GM23338 (cell line): Measurements from ENCODE around the gene CTNND2. TPM values are rescaled to one million over a fixed set of nuclear protein-coding genes. Genes with fewer than 3 reads are reported as not detected.
"Not testable (repeated sequence)": the region's sequence is repeated elsewhere in the genome, so short reads cannot be mapped to it uniquely, and the experiment has no call there.

ENCODE experiments used
- ATAC-seq: fragments of 200-7000 bp; cut with Tn5 transposase; 3 replicates; pipeline ENCODE4 v1.9.1; 2020
- DNase-seq: peaks from one replicate; pipeline ENCODE4 v3.0.0-alpha.2; 2015; ENCODE audit warnings: low spot score
- H2AFZ ChIP-seq: fragments of 200-600 bp; sonication (generic); 2 replicates; pipeline ENCODE4 v1.8.0; 2016; ENCODE audit warnings: antibody characterized with exemption, mild to moderate bottlenecking, moderate library complexity
- H3F3A ChIP-seq: fragments of 200-600 bp; sonication (generic); replicated peaks from 2 replicates; pipeline ENCODE4 v1.8.0; 2017; ENCODE audit warnings: antibody characterized with exemption, mixed run types, low read depth
- H3K27ac ChIP-seq: fragments of 200-600 bp; sonication (generic); 2 replicates; pipeline ENCODE4 v1.6.1; 2016; ENCODE audit warnings: low read depth
- H3K27me3 ChIP-seq: fragments of 200-600 bp; sonication (generic); 2 replicates; pipeline ENCODE4 v1.8.0; 2016; ENCODE audit warnings: mild to moderate bottlenecking, mixed run types, moderate library complexity; ENCODE audit not compliant: insufficient read depth
- H3K36me3 ChIP-seq: fragments of 200-600 bp; sonication (generic); 2 replicates; pipeline ENCODE4 v1.8.0; 2016; ENCODE audit warnings: mild to moderate bottlenecking; ENCODE audit not compliant: insufficient read depth
- H3K4me1 ChIP-seq: fragments of 200-600 bp; sonication (generic); 2 replicates; pipeline ENCODE4 v1.8.0; 2016; ENCODE audit warnings: mild to moderate bottlenecking, moderate library complexity; ENCODE audit not compliant: insufficient read depth
- H3K4me2 ChIP-seq: fragments of 200-600 bp; sonication (generic); 2 replicates; pipeline ENCODE4 v1.7.1; 2017; ENCODE audit warnings: mixed run types
- H3K4me3 ChIP-seq: fragments of 200-600 bp; sonication (generic); 2 replicates; pipeline ENCODE4 v1.6.1; 2016; ENCODE audit warnings: mixed run types
- H3K79me2 ChIP-seq: fragments of 200-600 bp; sonication (generic); replicated peaks from 2 replicates; pipeline ENCODE4 v1.8.0; 2017; ENCODE audit warnings: mild to moderate bottlenecking; ENCODE audit not compliant: insufficient read depth
- H3K9me2 ChIP-seq: fragments of 200-600 bp; sonication (generic); 2 replicates; pipeline ENCODE4 v1.8.0; 2017; ENCODE audit not compliant: insufficient read depth
- H4K20me1 ChIP-seq: fragments of 200-600 bp; sonication (generic); replicated peaks from 2 replicates; pipeline ENCODE4 v1.8.0; 2017; ENCODE audit warnings: mild to moderate bottlenecking; ENCODE audit not compliant: insufficient read depth
- H3K27ac Mint-ChIP-seq: 2 replicates; pipeline ENCODE4 v1.8.0; 2020; ENCODE audit warnings: inconsistent platforms, mild to moderate bottlenecking, moderate library complexity, mixed read lengths
- H3K27me3 Mint-ChIP-seq: 3 replicates; pipeline ENCODE4 v1.8.0; 2022; ENCODE audit warnings: low read depth, mild to moderate bottlenecking, moderate library complexity, mixed read lengths, inconsistent platforms; ENCODE audit not compliant: insufficient read depth, poor library complexity
- H3K36me3 Mint-ChIP-seq: 3 replicates; pipeline ENCODE4 v1.8.0; 2021; ENCODE audit warnings: low read depth, mild to moderate bottlenecking, inconsistent platforms, moderate library complexity, mixed read lengths
- H3K4me1 Mint-ChIP-seq: 3 replicates; pipeline ENCODE4 v1.8.0; 2020; ENCODE audit warnings: mild to moderate bottlenecking, inconsistent platforms, mixed read lengths
- H3K4me3 Mint-ChIP-seq: 3 replicates; pipeline ENCODE4 v1.8.0; 2021; ENCODE audit warnings: moderate library complexity, mild to moderate bottlenecking, inconsistent platforms, mixed read lengths
- H3K9me3 Mint-ChIP-seq: 3 replicates; pipeline ENCODE4 v1.8.0; 2020; ENCODE audit warnings: moderate library complexity, mild to moderate bottlenecking, inconsistent platforms, mixed read lengths
- NANOG ChIP-seq: IDR thresholded peaks from 2 replicates; pipeline ENCODE4 v1.6.1; 2016; ENCODE audit warnings: antibody characterized with exemption, borderline replicate concordance
- ZNF114 ChIP-seq: fragments of 250-450 bp; sonication (Bioruptor Pico); IDR thresholded peaks from 2 replicates; pipeline ENCODE4 v1.5.0; 2020; ENCODE audit warnings: mild to moderate bottlenecking, moderate library complexity
- ZNF462 ChIP-seq: fragments of 250-450 bp; sonication (Bioruptor Pico); IDR thresholded peaks from 2 replicates; pipeline ENCODE4 v1.5.0; 2020; ENCODE audit warnings: mild to moderate bottlenecking, moderate library complexity
- polyA plus RNA-seq: library from polyadenylated mRNA; unstranded; fragments of >200 nt; fragmentation: Nextera tagmentation; extraction: Ambion mirVana; gene quantifications from 2 replicates; pipeline ENCODE4 v1.2.1, GENCODE V29; 2016
- total RNA-seq: library from RNA; depleted of rRNA; stranded (reverse); fragments of >200 nt; shearing (Covaris generic); gene quantifications from 2 replicates; pipeline ENCODE4 v1.2.3, GENCODE V29; 2014

CTNND2 gene
- total and polyA plus RNA-seq, 2 experiments from 2014 or later = 5.1 to 7.0 TPM

- peak; percentile 27; the same call in 1 of the 3 replicates for ATAC-seq
- Histone ChIP-seq H3K27ac (no peak overlapping the region), H3K79me2 (no peaks in the 10 kb centered on the region), H3K4me2 (peak overlapping the region; percentile 35), H3K27me3 (no peaks in the 10 kb centered on the region), H4K20me1 (no peaks in the 10 kb centered on the region), H3K4me1 (peaks cover 16% of the 10 kb centered on the region; the same call in 1 of the 2 replicates), H2AFZ (no peak overlapping the region), H3K9me2 (peaks cover 11% of the 10 kb centered on the region; the same call in 1 of the 2 replicates), H3F3A (no peaks in the 10 kb centered on the region), H3K4me3 (no peak overlapping the region), H3K36me3 (no peaks in the 10 kb centered on the region)
- Mint-ChIP-seq H3K27me3 (peaks cover 5% of the 10 kb centered on the region), H3K4me3 (no peak overlapping the region), H3K27ac (peak overlapping the region; percentile 8; the same call in 1 of the 2 replicates), H3K4me1 (peaks cover 18% of the 10 kb centered on the region), H3K9me3 (no peaks in the 10 kb centered on the region; the same call in 2 of the 3 replicates), H3K36me3 (no peaks in the 10 kb centered on the region)
- no peak for TF ChIP-seq ZNF114
- 0 out of 2 replicates have a peak, but pooled peaks have one; percentile 33 for TF ChIP-seq ZNF462 (CRISPR knock-in tag)
- DNase-seq = no peak
These were observed 835.2 kb downstream of the CTNND2 start for GRCh38 chr5:11069041-11069440.

GRCh38 chr5:11065723-11066122, 838.5 kb downstream of the CTNND2 start:
- H3K79me2 ChIP-seq, H3K36me3 Mint-ChIP-seq, DNase-seq, ATAC-seq, H3F3A ChIP-seq, H3K4me3 ChIP-seq, H4K20me1 ChIP-seq, H3K27me3 Mint-ChIP-seq, H3K4me3 Mint-ChIP-seq, H3K27me3 ChIP-seq, H3K36me3 ChIP-seq, H2AFZ ChIP-seq, H3K27ac Mint-ChIP-seq, H3K27ac ChIP-seq, H3K9me3 Mint-ChIP-seq: not testable (repeated sequence)
- peaks cover 18% of the 10 kb centered on the region for H3K4me1 Mint-ChIP-seq
- Histone ChIP-seq H3K9me2 (peaks cover 11% of the 10 kb centered on the region; the same call in 1 of the 2 replicates), H3K4me2 (peak overlapping the region; percentile 43; the same call in 1 of the 2 replicates), H3K4me1 (peaks cover 16% of the 10 kb centered on the region; the same call in 1 of the 2 replicates)
- TF ChIP-seq NANOG = peak; percentile 53; the same call in 1 of the 2 replicates
